Esophagus muscularis mucosa (tissue), 4 donors: ENCODE data around the gene BRINP1.

ENCODE experiments used
- EP300 ChIP-seq: sonication (generic); formaldehyde crosslinking; IDR thresholded peaks from one replicate; pipeline ENCODE4 v1.6.1; 2017; ENCODE audit warnings: antibody characterized with exemption
- POLR2A ChIP-seq: fragments of 450-650 bp; IDR thresholded peaks from one replicate; pipeline ENCODE4 v1.6.1; 2017; ENCODE audit warnings: antibody characterized with exemption, moderate library complexity, mild to moderate bottlenecking, low read depth
- POLR2AphosphoS5 ChIP-seq, 2 donors: sonication (generic); formaldehyde crosslinking; IDR thresholded peaks; one replicate each; pipeline ENCODE4 v1.6.1; 2017; ENCODE audit warnings: antibody characterized with exemption in 2 of 2
- TF ChIP-seq, protein P1 (sequence below), 3 experiments: fragments of 200-600 bp in 2 of 3; fragments of 450-650 bp in 1 of 3; sonication (generic) in 2 of 3; IDR thresholded peaks; one replicate each; pipeline ENCODE4 v1.5.1; 2017 to 2019; ENCODE audit warnings: antibody characterized with exemption in 3 of 3, mild to moderate bottlenecking in 2 of 3, moderate library complexity in 1 of 3

- TF ChIP-seq, protein P1, sequence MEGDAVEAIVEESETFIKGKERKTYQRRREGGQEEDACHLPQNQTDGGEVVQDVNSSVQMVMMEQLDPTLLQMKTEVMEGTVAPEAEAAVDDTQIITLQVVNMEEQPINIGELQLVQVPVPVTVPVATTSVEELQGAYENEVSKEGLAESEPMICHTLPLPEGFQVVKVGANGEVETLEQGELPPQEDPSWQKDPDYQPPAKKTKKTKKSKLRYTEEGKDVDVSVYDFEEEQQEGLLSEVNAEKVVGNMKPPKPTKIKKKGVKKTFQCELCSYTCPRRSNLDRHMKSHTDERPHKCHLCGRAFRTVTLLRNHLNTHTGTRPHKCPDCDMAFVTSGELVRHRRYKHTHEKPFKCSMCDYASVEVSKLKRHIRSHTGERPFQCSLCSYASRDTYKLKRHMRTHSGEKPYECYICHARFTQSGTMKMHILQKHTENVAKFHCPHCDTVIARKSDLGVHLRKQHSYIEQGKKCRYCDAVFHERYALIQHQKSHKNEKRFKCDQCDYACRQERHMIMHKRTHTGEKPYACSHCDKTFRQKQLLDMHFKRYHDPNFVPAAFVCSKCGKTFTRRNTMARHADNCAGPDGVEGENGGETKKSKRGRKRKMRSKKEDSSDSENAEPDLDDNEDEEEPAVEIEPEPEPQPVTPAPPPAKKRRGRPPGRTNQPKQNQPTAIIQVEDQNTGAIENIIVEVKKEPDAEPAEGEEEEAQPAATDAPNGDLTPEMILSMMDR (IDR thresholded peaks at IDR 0.05) = peak in 2 of 3 experiments; percentile 11 to 25
- no peak for TF ChIP-seq POLR2AphosphoS5 (IDR thresholded peaks at IDR 0.05)
- no peak for TF ChIP-seq POLR2A
- no peak for TF ChIP-seq EP300
These were observed 3.8 kb downstream of the BRINP1 start for GRCh38 chr9:119365291-119366027.
